ENCODE results near the gene NCOA7. TPM values are rescaled to one million over a fixed set of nuclear protein-coding genes. Genes with fewer than 3 reads are reported as not detected.

NCOA7 gene
- total and polyA plus RNA-seq, 8 donors, result 1.2 to 131 (median 21.8) TPM

GRCh38 chr6:125945378-125946141 lies 154.8 kb downstream of the NCOA7 start:
- Histone ChIP-seq H3K4me1 (peaks cover 22 to 60% (median 34%) of the 10 kb centered on the region in 4 donors), H3K4me3 (no peak overlapping the region), H3K36me3 (no peaks in the 10 kb centered on the region), H3K9me3 (no peaks in the 10 kb centered on the region), H3K27me3 (no peaks in the 10 kb centered on the region), H3K27ac (peak overlapping the region in 4 of 5 donors; percentile 65 to 85 (median 76))
- TF ChIP-seq EP300 (IDR thresholded peaks at IDR 0.05), result no peak
- TF ChIP-seq POLR2AphosphoS5 (IDR thresholded peaks at IDR 0.05), result peak in 1 of 3 donors; percentile 9
- 55 to 80% (median 71%) methylated on average over 1 of the region's 1 CpG for WGBS, 5 donors
- intact Hi-C loops (cut with DNase I; ENCODE audit: low total_unique reads), result no loop called here
- DNase-seq, result no peak

GRCh38 chr6:125947615-125948014 lies 156.9 kb downstream of the NCOA7 start:
- H3K4me1 ChIP-seq, result peaks cover 22 to 54% (median 32%) of the 10 kb centered on the region in 4 donors
- no peaks in the 10 kb centered on the region for H3K36me3 ChIP-seq
- no peak overlapping the region for H3K4me3 ChIP-seq
- TF ChIP-seq POLR2A (IDR thresholded peaks at IDR 0.05) (no peak), CTCF (IDR thresholded peaks at IDR 0.05) (no peak), EP300 (IDR thresholded peaks at IDR 0.05) (no peak), POLR2AphosphoS5 (IDR thresholded peaks at IDR 0.05) (no peak)
- no peaks in the 10 kb centered on the region for H3K27me3 ChIP-seq
- no peaks in the 10 kb centered on the region for H3K9me3 ChIP-seq
- 45 to 65% (median 59%) methylated on average over 2 of the region's 2 CpGs for WGBS, 5 donors
- peak overlapping the region in 2 of 5 donors; percentile 12 to 85 for H3K27ac ChIP-seq
- DNase-seq, result peak in 1 of 2 donors; percentile 53
- intact Hi-C loops (cut with DNase I; ENCODE audit: low total_unique reads), result no loop called here

GRCh38 chr6:125948455-125948854 lies 157.7 kb downstream of the NCOA7 start:
- Histone ChIP-seq H3K36me3 (no peaks in the 10 kb centered on the region), H3K27ac (no peak overlapping the region), H3K4me1 (peaks cover 17 to 46% (median 25%) of the 10 kb centered on the region in 4 donors), H3K4me3 (no peak overlapping the region), H3K9me3 (no peaks in the 10 kb centered on the region), H3K27me3 (no peaks in the 10 kb centered on the region)
- TF ChIP-seq CTCF (IDR thresholded peaks at IDR 0.05) (no peak), EP300 (IDR thresholded peaks at IDR 0.05) (no peak), POLR2A (IDR thresholded peaks at IDR 0.05) (no peak), POLR2AphosphoS5 (IDR thresholded peaks at IDR 0.05) (no peak)
- 92 to 95% (median 94%) methylated on average over 3 of the region's 3 CpGs for WGBS, 5 donors
- intact Hi-C loops (cut with DNase I; ENCODE audit: low total_unique reads), result no loop called here
- no peak for DNase-seq

- intact Hi-C loops (cut with DNase I; ENCODE audit: low total_unique reads), result no loop called here
- 69 to 95% (median 89%) methylated on average over 2 of the region's 2 CpGs for WGBS, 5 donors
Observed at GRCh38 chr6:125949069-125949468, 158.3 kb downstream of the NCOA7 start.

More at GRCh38 chr6:125949069-125949468, 158.3 kb downstream of the NCOA7 start:
- TF ChIP-seq EP300 (IDR thresholded peaks at IDR 0.05), result no peak
- TF ChIP-seq CTCF (IDR thresholded peaks at IDR 0.05), result no peak
- no peak for TF ChIP-seq POLR2A (IDR thresholded peaks at IDR 0.05)
- no peak for TF ChIP-seq POLR2AphosphoS5 (IDR thresholded peaks at IDR 0.05)
- no peak overlapping the region for H3K27ac ChIP-seq
- no peaks in the 10 kb centered on the region for H3K9me3 ChIP-seq
- DNase-seq, result no peak
- H3K4me1 ChIP-seq, result peaks cover 11 to 40% (median 19%) of the 10 kb centered on the region in 4 donors
- no peaks in the 10 kb centered on the region for H3K36me3 ChIP-seq
- no peak overlapping the region for H3K4me3 ChIP-seq
- no peaks in the 10 kb centered on the region for H3K27me3 ChIP-seq

All from stomach (tissue), 9 donors.